Left ventricle myocardium inferior (tissue), 1 donor: Measurements from ENCODE around the gene IGSF11. TPM values are rescaled to one million over a fixed set of nuclear protein-coding genes. Genes with fewer than 3 reads are reported as not detected.

ENCODE experiments used
- DNase-seq: peaks from one replicate; pipeline ENCODE4 v3.0.0-alpha.2; 2020
- H3K27ac ChIP-seq: fragments of 200-600 bp; replicated peaks from 2 replicates; pipeline ENCODE4 v1.8.0; 2021
- H3K27me3 ChIP-seq: fragments of 200-600 bp; 2 replicates; pipeline ENCODE4 v1.8.0; 2021; ENCODE audit warnings: low read depth
- H3K36me3 ChIP-seq: fragments of 200-600 bp; 2 replicates; pipeline ENCODE4 v1.8.0; 2021
- H3K4me1 ChIP-seq: fragments of 200-600 bp; 2 replicates; pipeline ENCODE4 v1.8.0; 2021
- H3K4me3 ChIP-seq: fragments of 200-600 bp; 2 replicates; pipeline ENCODE4 v1.8.0; 2021; ENCODE audit warnings: mild to moderate bottlenecking, moderate library complexity
- H3K9me3 ChIP-seq: fragments of 200-600 bp; replicated peaks from 2 replicates; pipeline ENCODE4 v1.8.0; 2021
- intact Hi-C: fragments of 100-400 bp; cut with micrococcal nuclease; formaldehyde crosslinking; loops from one replicate; pipeline ENCODE4 v1.11.0; 2022
- total RNA-seq: library from RNA; stranded (reverse); fragmentation: NEBNext Ultra II Directional; extraction: Animal tissue kit (Norgen Biotek cat#: 25700); gene quantifications from one replicate; pipeline ENCODE4 v1.2.1, GENCODE V29; 2021
- TF ChIP-seq, protein P1 (sequence below): fragments of 200-600 bp; IDR thresholded peaks from 2 replicates; pipeline ENCODE4 v1.8.0; 2021; ENCODE audit warnings: antibody characterized with exemption, mild to moderate bottlenecking, borderline replicate concordance
- donor health status: DM: no; HTN: yes; CAD: no; lungs with severe emphysema.

Gene IGSF11
- total RNA-seq, 1 donor from 2014 or later, result 2.1 TPM

DNA sequence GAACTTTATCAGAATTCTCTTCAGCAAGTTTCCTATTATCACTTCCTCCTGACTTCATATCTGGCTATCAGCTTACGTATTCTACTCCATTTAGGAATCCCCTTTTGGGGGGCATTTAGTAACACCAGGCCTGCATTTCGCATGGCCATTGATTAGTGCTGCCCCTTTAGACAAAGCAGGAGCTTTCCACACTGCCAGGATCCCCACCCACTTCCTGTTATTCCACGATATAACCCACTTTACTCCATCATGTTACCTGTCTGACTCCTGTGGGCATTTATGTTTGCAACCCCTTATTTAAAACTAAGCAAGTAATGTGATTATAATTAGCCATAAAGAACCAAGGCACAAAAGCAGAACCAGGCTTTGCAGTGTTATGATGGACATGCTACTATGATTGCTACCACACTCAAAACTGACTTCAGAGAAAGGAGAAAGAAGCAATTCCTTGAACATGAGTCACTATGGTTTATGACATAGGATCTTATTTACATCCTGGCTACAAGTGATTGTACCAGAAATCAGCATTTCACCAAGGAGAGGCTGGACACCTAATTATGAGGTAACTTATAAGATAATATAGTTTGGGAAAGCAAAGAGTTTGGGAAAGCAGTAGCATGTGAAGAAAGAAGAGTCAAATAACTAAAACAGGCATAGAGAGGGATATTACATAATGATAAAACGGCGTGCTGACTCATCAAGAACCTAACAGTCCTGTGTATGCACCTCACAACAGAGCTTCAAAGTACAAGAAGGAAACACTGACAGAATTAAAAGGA lies 96.3 kb downstream of the IGSF11 start:
- Histone ChIP-seq H3K27ac (no peak overlapping the region), H3K36me3 (no peaks in the 10 kb centered on the region), H3K9me3 (peaks cover 13% of the 10 kb centered on the region), H3K27me3 (no peaks in the 10 kb centered on the region), H3K4me3 (no peak overlapping the region), H3K4me1 (peaks cover 8% of the 10 kb centered on the region)
- TF ChIP-seq, protein P1, sequence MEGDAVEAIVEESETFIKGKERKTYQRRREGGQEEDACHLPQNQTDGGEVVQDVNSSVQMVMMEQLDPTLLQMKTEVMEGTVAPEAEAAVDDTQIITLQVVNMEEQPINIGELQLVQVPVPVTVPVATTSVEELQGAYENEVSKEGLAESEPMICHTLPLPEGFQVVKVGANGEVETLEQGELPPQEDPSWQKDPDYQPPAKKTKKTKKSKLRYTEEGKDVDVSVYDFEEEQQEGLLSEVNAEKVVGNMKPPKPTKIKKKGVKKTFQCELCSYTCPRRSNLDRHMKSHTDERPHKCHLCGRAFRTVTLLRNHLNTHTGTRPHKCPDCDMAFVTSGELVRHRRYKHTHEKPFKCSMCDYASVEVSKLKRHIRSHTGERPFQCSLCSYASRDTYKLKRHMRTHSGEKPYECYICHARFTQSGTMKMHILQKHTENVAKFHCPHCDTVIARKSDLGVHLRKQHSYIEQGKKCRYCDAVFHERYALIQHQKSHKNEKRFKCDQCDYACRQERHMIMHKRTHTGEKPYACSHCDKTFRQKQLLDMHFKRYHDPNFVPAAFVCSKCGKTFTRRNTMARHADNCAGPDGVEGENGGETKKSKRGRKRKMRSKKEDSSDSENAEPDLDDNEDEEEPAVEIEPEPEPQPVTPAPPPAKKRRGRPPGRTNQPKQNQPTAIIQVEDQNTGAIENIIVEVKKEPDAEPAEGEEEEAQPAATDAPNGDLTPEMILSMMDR, result no peak
- DNase-seq, result no peak
- intact Hi-C loops, result no loop called here

GRCh38 chr3:118936811-118937210 lies 97.8 kb downstream of the IGSF11 start:
- H3K27me3 ChIP-seq, result no peaks in the 10 kb centered on the region
- no peak overlapping the region for H3K27ac ChIP-seq
- DNase-seq, result no peak
- H3K36me3 ChIP-seq, result no peaks in the 10 kb centered on the region
- H3K4me1 ChIP-seq, result peaks cover 7% of the 10 kb centered on the region
- TF ChIP-seq, protein P1, result no peak
- no peak overlapping the region for H3K4me3 ChIP-seq
- intact Hi-C loops, result no loop called here
- H3K9me3 ChIP-seq, result peaks cover 13% of the 10 kb centered on the region

GRCh38 chr3:118932822-118933558 lies 101.7 kb downstream of the IGSF11 start:
- Histone ChIP-seq H3K4me3 (no peak overlapping the region), H3K9me3 (no peaks in the 10 kb centered on the region), H3K27ac (no peak overlapping the region), H3K4me1 (peaks cover 7% of the 10 kb centered on the region), H3K27me3 (no peaks in the 10 kb centered on the region), H3K36me3 (no peaks in the 10 kb centered on the region)
- intact Hi-C loops, result no loop called here
- TF ChIP-seq, protein P1, result no peak
- DNase-seq, result peak; percentile 34

DNA sequence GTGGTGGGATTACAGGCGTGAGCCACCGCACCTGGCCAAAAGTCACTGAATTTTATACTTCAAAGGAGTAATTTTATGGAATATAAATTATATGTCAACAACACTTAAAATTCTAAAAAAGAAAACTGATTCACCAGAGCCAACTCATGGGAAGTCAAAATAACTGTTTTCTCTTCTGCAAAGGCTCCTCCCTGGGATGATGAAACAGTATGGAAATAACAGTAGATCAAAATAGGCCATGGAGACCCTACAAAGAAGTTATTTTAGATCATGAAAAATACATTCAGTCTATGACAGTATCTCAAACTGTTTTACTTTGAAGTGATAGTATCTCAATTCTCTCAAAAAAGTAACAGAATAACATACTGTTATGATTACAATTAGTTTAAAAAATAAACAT lies 102.7 kb downstream of the IGSF11 start:
- no peak overlapping the region for H3K4me3 ChIP-seq
- TF ChIP-seq, protein P1, result no peak
- intact Hi-C loops, result no loop called here
- H3K36me3 ChIP-seq, result no peaks in the 10 kb centered on the region
- no peaks in the 10 kb centered on the region for H3K27me3 ChIP-seq
- no peaks in the 10 kb centered on the region for H3K9me3 ChIP-seq
- no peak for DNase-seq
- H3K27ac ChIP-seq, result no peak overlapping the region
- peaks cover 7% of the 10 kb centered on the region for H3K4me1 ChIP-seq

DNA sequence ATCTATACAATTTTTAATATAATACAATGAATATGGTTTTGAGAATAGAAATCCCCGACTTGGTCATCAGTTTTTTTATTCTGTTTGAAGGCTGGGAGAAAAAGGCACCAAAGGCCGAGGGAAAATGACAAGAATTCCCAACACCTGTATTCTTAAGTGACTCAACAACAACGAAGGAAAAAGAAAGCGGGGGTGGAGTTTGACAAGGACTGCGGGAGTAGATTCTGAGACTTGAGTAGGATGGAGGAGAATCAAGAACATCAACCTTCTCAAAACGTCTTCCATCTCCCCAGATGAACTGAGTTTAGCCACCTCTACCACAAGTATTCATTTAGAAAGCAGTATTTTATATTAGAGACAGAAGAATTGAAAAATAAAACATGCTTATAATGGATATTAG lies 107.2 kb downstream of the IGSF11 start:
- DNase-seq, result no peak
- Histone ChIP-seq H3K9me3 (no peaks in the 10 kb centered on the region), H3K27ac (no peak overlapping the region), H3K36me3 (no peaks in the 10 kb centered on the region), H3K4me1 (no peaks in the 10 kb centered on the region), H3K4me3 (no peak overlapping the region), H3K27me3 (no peaks in the 10 kb centered on the region)
- intact Hi-C loops, result no loop called here
- TF ChIP-seq, protein P1, result no peak
